ENCODE results near the gene MRM1.

Gene MRM1

DNA sequence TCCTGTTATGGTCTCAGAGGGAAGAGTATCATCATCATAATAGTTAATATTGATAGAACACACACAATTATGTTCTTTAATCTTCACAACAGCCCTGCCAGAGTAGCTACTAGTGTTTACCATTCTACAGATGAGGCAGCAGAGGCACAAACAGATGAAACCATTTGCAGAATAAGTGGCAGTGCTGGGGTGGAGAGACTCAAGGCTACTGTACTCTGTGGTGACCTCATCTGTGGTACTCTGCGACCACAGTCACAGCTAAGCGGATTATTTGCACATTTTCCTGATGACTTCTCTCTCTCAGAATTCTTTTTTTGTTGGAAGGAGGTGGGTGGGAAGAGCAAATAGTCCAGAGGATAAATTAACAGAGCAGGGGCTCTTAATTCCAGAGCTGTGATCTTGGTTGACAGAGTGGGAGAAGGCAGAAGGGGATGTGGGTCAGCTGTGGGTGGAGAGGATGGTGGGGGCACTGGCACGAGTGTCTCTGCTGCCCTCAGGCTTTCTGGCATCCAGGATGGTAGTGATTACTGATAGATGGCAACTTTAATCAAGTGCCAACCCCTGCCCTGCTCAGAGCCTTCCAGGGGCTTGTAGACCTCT, 41.8 kb downstream of the MRM1 start:
- H3K27me3 ChIP-seq (replicated peaks; ENCODE audit: control insufficient read depth, insufficient read depth, low read length) = peaks cover 7% of the 10 kb centered on the region
- TF ChIP-seq, protein P1, sequence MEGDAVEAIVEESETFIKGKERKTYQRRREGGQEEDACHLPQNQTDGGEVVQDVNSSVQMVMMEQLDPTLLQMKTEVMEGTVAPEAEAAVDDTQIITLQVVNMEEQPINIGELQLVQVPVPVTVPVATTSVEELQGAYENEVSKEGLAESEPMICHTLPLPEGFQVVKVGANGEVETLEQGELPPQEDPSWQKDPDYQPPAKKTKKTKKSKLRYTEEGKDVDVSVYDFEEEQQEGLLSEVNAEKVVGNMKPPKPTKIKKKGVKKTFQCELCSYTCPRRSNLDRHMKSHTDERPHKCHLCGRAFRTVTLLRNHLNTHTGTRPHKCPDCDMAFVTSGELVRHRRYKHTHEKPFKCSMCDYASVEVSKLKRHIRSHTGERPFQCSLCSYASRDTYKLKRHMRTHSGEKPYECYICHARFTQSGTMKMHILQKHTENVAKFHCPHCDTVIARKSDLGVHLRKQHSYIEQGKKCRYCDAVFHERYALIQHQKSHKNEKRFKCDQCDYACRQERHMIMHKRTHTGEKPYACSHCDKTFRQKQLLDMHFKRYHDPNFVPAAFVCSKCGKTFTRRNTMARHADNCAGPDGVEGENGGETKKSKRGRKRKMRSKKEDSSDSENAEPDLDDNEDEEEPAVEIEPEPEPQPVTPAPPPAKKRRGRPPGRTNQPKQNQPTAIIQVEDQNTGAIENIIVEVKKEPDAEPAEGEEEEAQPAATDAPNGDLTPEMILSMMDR (IDR thresholded peaks at IDR 0.05; ENCODE audit: insufficient read depth, low read length, poor library complexity, severe bottlenecking) = no peak
- H3K4me3 ChIP-seq (replicated peaks; ENCODE audit: low read depth, low read length) = no peak overlapping the region
- no peaks in the 10 kb centered on the region for H3K36me3 ChIP-seq (ENCODE audit: control insufficient read depth, insufficient read depth, low read length)
- no peak for DNase-seq (ENCODE audit: extremely low read depth, insufficient read length)

DNA sequence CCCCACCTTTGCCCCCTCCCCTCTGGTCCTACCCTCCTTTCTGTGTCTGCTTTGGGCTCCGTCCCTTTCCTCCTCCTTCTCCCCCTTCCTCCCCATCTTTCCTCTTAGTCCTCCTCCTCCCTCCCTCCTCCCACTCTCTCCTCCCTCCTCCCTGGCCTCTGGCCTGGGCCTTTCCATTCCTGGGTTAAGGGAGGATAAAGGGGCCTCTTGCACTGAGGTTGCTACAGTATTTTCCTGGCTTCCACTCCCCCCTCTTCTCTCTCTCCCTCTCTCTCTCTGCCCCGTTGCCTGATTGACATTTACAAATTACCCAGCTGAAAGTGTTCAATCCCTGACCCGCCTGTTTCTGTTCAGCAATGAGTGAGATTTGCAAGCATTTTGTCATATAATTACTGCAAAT, 44.0 kb downstream of the MRM1 start:
- TF ChIP-seq, protein P1 (IDR thresholded peaks at IDR 0.05; ENCODE audit: insufficient read depth, low read length, poor library complexity, severe bottlenecking) = no peak
- Histone ChIP-seq H3K36me3 (ENCODE audit: control insufficient read depth, insufficient read depth, low read length) (no peaks in the 10 kb centered on the region), H3K4me3 (replicated peaks; ENCODE audit: low read depth, low read length) (no peak overlapping the region), H3K27me3 (replicated peaks; ENCODE audit: control insufficient read depth, insufficient read depth, low read length) (peaks cover 7% of the 10 kb centered on the region)
- DNase-seq (ENCODE audit: extremely low read depth, insufficient read length) = no peak

DNA sequence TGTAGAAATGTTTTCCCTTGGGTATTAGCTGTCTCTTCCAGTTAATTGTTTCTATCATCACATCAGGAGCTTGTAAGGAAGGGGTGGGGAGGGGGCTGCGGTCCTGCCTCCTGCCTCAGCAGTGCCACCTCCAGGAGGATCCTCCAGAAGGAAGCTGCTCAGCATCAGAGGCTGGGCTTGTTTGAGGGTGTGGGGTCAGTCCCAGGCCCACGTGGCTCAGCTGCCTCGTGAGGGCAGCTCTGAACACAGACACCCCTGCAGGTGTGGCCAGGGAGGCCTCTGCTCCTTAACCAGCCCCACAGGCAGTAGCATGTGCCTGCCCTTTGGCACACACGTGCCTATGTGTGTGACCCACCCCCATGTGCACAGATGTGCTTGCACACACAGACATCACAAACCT, 46.3 kb downstream of the MRM1 start:
- no peak for DNase-seq (ENCODE audit: extremely low read depth, insufficient read length)
- TF ChIP-seq, protein P1 (IDR thresholded peaks at IDR 0.05; ENCODE audit: insufficient read depth, low read length, poor library complexity, severe bottlenecking) = no peak
- Histone ChIP-seq H3K27me3 (replicated peaks; ENCODE audit: control insufficient read depth, insufficient read depth, low read length) (peaks cover 6% of the 10 kb centered on the region), H3K36me3 (ENCODE audit: control insufficient read depth, insufficient read depth, low read length) (no peaks in the 10 kb centered on the region), H3K4me3 (replicated peaks; ENCODE audit: low read depth, low read length) (no peak overlapping the region)

DNA sequence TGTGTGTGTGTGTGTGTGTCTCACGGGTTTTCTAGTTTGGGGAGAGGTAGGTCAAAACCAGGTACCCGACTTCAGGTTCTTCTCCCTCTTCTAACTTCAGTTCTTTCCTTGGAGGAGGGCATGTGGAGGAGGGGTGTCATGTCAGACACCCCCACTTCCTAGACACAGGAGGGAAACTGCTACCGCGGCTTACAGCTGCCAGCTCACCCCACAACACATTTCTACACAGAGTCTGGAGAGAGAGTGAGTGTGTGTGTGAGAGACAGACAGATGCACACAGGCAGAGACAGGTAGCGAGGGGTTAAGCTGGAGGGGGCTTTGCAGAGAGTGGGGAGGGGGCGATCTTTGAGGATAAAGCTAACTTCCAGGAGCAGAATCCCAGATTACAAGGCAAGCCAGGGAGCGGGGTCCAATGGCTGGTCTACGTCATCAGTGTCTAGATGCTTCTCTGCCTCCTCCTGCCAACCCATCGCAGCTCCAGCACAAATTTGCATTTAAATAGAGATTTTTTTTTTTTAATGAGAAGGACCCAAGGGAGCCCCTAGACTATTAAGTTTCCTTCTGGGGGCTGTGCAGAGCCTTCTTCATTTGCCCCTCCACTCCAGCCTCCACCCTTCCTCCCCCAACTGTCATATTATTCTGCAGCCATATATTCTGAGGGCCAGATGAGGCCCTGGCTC, 48.9 kb downstream of the MRM1 start:
- Histone ChIP-seq H3K36me3 (ENCODE audit: control insufficient read depth, insufficient read depth, low read length) (no peaks in the 10 kb centered on the region), H3K4me3 (replicated peaks; ENCODE audit: low read depth, low read length) (no peak overlapping the region), H3K27me3 (replicated peaks; ENCODE audit: control insufficient read depth, insufficient read depth, low read length) (peaks cover 4% of the 10 kb centered on the region)
- TF ChIP-seq, protein P1 (IDR thresholded peaks at IDR 0.05; ENCODE audit: insufficient read depth, low read length, poor library complexity, severe bottlenecking) = no peak
- no peak for DNase-seq (ENCODE audit: extremely low read depth, insufficient read length)

DNA sequence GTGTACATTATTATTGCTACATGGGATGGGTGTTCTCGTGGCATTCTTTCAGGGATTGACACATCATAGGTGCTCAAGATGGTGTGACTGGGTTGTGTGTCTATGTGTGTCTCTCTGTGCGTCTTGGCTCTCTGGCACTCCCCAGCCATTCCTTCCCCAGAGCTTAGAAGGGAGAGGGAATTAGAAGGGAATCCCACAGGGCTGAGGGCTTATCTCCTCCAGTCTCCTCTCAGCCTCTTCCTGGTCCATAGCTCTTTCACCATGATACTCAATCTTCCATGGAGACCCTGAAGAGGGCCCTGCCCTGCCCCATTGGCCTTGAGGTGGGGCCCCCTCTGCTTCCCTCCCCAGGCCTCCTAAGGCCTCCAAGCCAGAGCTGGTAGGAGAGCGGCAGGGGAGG, 52.0 kb downstream of the MRM1 start:
- Histone ChIP-seq H3K36me3 (ENCODE audit: control insufficient read depth, insufficient read depth, low read length) (no peaks in the 10 kb centered on the region), H3K27me3 (replicated peaks; ENCODE audit: control insufficient read depth, insufficient read depth, low read length) (peaks cover 2% of the 10 kb centered on the region), H3K4me3 (replicated peaks; ENCODE audit: low read depth, low read length) (no peak overlapping the region)
- TF ChIP-seq, protein P1 (IDR thresholded peaks at IDR 0.05; ENCODE audit: insufficient read depth, low read length, poor library complexity, severe bottlenecking) = no peak
- DNase-seq (ENCODE audit: extremely low read depth, insufficient read length) = no peak
